Adrenal gland (tissue), 5 donors: ENCODE data around the gene TMEM108.

Experiments
- POLR2A ChIP-seq, 2 donors: fragments of 450-650 bp; IDR thresholded peaks; one replicate each; pipeline ENCODE4 v1.6.1; 2017; ENCODE audit warnings: antibody characterized with exemption in 2 of 2, mild to moderate bottlenecking in 2 of 2, moderate library complexity in 1 of 2
- TF ChIP-seq, protein P1 (sequence below), 6 experiments: fragments of 450-650 bp in 4 of 6; fragments of 200-600 bp in 2 of 6; sonication (generic) in 1 of 6; IDR thresholded peaks; 1 replicate in 5 of 6; 2 replicates in 1 of 6; pipeline versions ENCODE4 v1.5.1 to v1.8.0; 2016 to 2021; ENCODE audit warnings: antibody characterized with exemption in 6 of 6, mild to moderate bottlenecking in 2 of 6, moderate library complexity in 1 of 6
- donor health status: DM: no; HTN: no; CAD: no.

DNA sequence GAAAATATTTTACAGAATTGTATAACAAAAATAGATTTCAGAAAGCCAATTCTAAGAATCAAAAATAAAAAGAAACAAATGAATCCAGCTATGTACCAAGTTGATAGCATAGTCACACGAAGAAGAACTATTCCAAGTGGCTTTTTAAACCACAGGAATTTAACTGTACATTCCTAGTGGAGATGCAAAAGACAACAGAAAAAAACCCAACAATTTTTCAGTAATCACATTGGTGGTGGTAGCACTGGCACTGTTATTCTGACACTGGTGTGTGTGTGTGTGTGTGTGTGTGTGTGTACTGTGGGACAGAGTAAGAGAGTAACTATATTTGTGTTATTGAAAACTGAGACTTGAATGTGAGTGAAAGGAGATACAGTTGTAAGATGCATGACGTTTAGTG, 370.8 kb downstream of the TMEM108 start:
- TF ChIP-seq, protein P1, sequence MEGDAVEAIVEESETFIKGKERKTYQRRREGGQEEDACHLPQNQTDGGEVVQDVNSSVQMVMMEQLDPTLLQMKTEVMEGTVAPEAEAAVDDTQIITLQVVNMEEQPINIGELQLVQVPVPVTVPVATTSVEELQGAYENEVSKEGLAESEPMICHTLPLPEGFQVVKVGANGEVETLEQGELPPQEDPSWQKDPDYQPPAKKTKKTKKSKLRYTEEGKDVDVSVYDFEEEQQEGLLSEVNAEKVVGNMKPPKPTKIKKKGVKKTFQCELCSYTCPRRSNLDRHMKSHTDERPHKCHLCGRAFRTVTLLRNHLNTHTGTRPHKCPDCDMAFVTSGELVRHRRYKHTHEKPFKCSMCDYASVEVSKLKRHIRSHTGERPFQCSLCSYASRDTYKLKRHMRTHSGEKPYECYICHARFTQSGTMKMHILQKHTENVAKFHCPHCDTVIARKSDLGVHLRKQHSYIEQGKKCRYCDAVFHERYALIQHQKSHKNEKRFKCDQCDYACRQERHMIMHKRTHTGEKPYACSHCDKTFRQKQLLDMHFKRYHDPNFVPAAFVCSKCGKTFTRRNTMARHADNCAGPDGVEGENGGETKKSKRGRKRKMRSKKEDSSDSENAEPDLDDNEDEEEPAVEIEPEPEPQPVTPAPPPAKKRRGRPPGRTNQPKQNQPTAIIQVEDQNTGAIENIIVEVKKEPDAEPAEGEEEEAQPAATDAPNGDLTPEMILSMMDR (IDR thresholded peaks at IDR 0.05) = no peak
- TF ChIP-seq POLR2A (IDR thresholded peaks at IDR 0.05) = no peak
